ENCODE results near the gene CADPS2.

The CADPS2 gene

DNA sequence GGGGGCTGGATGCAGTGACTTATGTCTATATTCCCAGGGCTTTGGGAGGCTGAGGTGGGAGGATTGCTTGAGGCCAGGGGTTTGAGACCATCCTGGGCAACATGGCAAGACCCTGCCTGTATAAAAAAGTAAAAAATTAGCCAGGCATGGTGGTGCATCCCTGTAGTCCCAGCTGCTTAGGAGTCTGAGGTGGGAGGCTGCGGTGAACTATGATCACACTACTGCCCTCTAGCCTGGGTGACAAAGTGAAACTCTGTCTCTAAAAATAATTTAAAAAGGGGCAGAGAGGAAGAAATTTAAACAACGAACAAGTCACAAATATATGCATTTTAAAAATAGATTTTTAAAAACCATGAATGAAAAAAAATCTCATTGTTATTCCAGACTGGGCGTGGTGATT lies 535.6 kb downstream of the CADPS2 start:
- TF ChIP-seq, protein P1, sequence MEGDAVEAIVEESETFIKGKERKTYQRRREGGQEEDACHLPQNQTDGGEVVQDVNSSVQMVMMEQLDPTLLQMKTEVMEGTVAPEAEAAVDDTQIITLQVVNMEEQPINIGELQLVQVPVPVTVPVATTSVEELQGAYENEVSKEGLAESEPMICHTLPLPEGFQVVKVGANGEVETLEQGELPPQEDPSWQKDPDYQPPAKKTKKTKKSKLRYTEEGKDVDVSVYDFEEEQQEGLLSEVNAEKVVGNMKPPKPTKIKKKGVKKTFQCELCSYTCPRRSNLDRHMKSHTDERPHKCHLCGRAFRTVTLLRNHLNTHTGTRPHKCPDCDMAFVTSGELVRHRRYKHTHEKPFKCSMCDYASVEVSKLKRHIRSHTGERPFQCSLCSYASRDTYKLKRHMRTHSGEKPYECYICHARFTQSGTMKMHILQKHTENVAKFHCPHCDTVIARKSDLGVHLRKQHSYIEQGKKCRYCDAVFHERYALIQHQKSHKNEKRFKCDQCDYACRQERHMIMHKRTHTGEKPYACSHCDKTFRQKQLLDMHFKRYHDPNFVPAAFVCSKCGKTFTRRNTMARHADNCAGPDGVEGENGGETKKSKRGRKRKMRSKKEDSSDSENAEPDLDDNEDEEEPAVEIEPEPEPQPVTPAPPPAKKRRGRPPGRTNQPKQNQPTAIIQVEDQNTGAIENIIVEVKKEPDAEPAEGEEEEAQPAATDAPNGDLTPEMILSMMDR (IDR thresholded peaks at IDR 0.05; ENCODE audit: low read depth, low read length, missing control alignments): no peak
- no peak for DNase-seq (ENCODE audit: extremely low read depth, low read depth)
- no peak overlapping the region for H3K4me3 ChIP-seq (replicated peaks; ENCODE audit: low read depth, low read length)

DNA sequence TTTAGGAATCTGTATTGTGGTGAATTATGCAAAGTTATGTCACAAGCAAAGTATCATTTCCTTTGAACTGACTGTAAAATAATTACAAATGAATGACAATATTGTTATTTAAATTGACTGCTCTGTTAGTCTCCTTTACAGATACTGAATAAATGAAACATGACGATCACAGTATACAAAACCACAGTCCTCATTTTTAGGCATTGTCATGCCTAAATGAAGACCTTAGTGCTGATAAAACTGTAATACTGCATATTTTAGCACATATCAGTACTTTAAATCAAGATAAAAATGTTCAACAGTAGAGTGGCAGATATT lies 542.0 kb downstream of the CADPS2 start:
- no peak overlapping the region for H3K4me3 ChIP-seq (replicated peaks; ENCODE audit: low read depth, low read length)
- DNase-seq (ENCODE audit: extremely low read depth, low read depth): no peak
- TF ChIP-seq, protein P1 (IDR thresholded peaks at IDR 0.05; ENCODE audit: low read depth, low read length, missing control alignments): no peak

DNA sequence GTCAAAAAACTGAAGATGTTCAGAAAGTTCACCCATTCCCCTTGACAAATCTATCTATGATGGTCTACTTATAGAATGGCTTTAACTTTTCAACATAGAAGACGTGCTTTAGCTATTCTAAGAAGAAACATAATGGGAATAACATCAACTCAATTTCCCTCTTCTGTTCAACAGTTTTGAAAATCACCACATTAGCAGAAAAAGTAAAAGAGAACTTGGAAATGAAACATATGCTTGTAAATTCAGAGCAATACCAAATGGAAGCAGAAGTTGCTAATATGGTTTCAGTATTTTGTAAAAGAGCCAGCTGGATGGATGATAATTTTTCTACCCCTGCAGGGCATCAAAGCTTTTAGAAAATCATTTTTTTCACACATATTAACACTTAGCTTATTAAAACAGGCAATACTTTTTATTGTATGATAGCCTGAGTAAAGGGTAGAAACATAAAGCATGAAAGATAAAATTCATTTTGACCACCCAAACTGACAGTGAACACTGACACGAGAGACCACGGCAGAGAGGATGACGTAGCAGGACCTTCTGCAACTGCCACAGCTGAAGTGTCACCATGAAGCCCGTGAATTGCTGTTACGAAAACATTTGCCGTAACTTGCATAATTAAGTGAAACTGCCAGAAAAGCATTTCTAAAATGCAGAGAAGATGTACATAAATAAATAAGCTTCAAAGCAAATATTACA lies 542.5 kb downstream of the CADPS2 start:
- no peak for DNase-seq (ENCODE audit: extremely low read depth, low read depth)
- TF ChIP-seq, protein P1 (IDR thresholded peaks at IDR 0.05; ENCODE audit: low read depth, low read length, missing control alignments): no peak
- H3K4me3 ChIP-seq (replicated peaks; ENCODE audit: low read depth, low read length): no peak overlapping the region

DNA sequence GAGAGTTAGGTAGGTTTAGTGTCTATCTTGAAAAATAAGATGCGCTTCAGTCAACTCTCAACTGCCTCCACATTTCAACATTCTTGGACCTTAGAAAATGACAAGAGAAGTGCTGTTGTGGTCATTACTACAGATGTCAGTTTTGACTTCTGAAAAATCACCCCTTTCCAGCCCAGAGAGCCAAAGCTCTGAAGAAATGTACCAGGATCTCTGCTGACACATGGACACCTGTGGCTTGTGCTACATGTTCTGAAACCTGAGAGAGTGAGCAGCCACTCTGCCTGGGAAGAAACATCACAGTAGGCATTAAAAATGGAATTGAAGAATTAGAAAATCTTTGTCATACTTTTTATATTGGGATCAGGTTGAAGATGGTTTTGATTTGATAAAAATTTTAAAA lies 545.8 kb downstream of the CADPS2 start:
- no peak overlapping the region for H3K4me3 ChIP-seq (replicated peaks; ENCODE audit: low read depth, low read length)
- TF ChIP-seq, protein P1 (IDR thresholded peaks at IDR 0.05; ENCODE audit: low read depth, low read length, missing control alignments): no peak
- DNase-seq (ENCODE audit: extremely low read depth, low read depth): no peak

DNA sequence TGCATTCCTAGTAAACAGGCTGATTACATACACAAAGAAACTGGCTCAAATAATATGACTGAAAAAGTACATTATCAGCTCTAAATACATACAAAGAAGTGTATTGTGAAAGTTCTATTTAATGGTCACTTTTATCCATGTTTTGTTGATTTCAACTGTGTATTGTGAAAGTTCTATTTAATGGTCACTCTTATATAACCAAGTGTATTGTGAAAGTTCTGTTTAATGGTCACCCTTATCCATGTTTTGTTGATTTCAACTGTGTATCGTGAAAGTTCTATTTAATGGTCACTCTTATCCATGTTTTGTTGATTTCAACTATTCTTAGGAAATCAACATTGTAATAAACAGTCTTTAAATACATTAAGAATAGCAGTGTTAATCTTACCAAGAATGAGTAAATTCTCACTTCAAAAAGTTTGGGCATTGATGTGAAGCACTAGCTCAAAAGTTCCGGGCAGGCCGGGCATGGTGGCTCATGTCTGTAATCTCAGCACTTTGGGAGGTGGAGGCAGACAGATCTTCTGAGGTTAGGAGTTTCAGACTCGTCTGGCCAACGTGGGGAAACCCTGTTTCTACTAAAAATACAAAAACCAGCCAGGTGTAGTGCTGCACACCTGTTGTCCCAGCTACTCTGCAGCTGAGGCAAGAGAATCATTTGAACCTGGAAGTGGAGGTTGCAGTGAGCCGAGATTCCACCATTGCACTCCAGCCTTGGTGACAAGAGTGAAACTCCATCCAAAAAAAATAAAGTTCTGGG lies 546.9 kb downstream of the CADPS2 start:
- DNase-seq (ENCODE audit: extremely low read depth, low read depth): no peak
- TF ChIP-seq, protein P1 (IDR thresholded peaks at IDR 0.05; ENCODE audit: low read depth, low read length, missing control alignments): no peak
- H3K4me3 ChIP-seq (replicated peaks; ENCODE audit: low read depth, low read length): no peak overlapping the region

DNA sequence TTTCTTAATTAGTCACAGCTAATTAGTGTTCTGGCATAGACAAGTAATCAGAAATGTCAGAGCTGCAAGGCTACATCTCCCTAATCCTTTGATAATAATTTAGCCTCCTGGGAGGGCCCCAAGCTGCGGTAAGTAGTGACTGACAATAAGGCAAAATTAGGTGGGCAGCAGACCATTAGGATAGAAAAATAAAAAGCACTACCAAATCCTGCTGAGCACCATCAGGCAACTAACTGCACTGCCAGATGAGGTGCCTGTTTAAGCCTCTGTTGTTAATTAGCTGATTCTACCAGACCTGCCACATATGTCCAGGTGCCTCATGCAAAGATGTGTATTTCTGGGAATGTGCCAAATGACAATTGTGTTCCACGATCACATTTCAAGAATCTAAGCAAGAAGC lies 549.2 kb downstream of the CADPS2 start:
- no peak overlapping the region for H3K4me3 ChIP-seq (replicated peaks; ENCODE audit: low read depth, low read length)
- TF ChIP-seq, protein P1 (IDR thresholded peaks at IDR 0.05; ENCODE audit: low read depth, low read length, missing control alignments): no peak
- no peak for DNase-seq (ENCODE audit: extremely low read depth, low read depth)
